ENCODE data around the gene RHOBTB1. TPM values are rescaled to one million over a fixed set of nuclear protein-coding genes. Genes with fewer than 3 reads are reported as not detected.
"Not testable (repeated sequence)": the region's sequence is repeated elsewhere in the genome, so short reads cannot be mapped to it uniquely, and the experiment has no call there.

The RHOBTB1 gene
- total RNA-seq, 4 donors from 2014 or later: 5.1 to 15.7 (median 12.6) TPM

DNA sequence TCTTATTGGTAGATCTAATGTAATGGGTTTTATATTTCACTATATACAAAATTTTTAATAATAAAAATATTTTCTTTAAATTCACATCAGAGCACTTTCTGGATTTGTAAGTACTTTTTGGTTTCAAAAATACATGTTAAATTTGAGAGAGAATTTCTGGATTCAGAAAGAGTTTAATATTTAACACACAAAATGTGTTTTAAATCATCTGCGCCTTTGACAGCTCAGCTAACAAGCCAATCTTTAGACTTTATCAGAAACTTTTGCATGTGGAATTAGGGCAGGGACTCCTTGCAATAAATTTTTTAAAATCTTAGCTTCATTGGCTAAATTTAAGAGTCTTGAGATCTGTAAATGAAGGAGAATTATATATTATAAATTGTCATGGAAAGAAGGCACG lies 32.7 kb upstream of the RHOBTB1 start:
- H3K27me3 ChIP-seq: no peaks in the 10 kb centered on the region
- no peak overlapping the region for H3K27ac ChIP-seq
- TF ChIP-seq, protein P1, sequence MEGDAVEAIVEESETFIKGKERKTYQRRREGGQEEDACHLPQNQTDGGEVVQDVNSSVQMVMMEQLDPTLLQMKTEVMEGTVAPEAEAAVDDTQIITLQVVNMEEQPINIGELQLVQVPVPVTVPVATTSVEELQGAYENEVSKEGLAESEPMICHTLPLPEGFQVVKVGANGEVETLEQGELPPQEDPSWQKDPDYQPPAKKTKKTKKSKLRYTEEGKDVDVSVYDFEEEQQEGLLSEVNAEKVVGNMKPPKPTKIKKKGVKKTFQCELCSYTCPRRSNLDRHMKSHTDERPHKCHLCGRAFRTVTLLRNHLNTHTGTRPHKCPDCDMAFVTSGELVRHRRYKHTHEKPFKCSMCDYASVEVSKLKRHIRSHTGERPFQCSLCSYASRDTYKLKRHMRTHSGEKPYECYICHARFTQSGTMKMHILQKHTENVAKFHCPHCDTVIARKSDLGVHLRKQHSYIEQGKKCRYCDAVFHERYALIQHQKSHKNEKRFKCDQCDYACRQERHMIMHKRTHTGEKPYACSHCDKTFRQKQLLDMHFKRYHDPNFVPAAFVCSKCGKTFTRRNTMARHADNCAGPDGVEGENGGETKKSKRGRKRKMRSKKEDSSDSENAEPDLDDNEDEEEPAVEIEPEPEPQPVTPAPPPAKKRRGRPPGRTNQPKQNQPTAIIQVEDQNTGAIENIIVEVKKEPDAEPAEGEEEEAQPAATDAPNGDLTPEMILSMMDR (IDR thresholded peaks at IDR 0.05): no peak
- no peak for TF ChIP-seq POLR2A (IDR thresholded peaks at IDR 0.05)
- DNase-seq: no peak
- no peaks in the 10 kb centered on the region for H3K9me3 ChIP-seq
- H3K36me3 ChIP-seq: no peaks in the 10 kb centered on the region
- no peaks in the 10 kb centered on the region for H3K4me1 ChIP-seq
- no peak overlapping the region for H3K4me3 ChIP-seq

DNA sequence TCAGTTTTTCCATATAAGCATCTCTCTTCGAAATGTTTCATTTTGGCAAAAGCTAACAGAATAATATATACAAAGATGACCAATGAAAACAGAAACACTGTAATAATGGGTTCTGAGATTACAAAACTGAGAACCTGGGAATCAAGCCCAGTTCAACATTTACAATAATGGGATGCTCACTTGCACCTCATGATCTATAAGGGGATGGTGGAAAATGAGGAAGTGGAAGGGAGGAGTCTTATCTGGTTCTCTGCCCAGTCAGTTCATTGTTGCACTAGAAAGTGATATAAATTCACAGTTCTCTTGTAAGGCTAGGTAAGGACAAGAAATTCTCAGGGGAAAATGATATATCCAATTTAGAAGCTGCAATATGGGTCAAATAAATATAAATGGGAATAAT lies 31.7 kb upstream of the RHOBTB1 start:
- H3K27me3 ChIP-seq: no peaks in the 10 kb centered on the region

DNA sequence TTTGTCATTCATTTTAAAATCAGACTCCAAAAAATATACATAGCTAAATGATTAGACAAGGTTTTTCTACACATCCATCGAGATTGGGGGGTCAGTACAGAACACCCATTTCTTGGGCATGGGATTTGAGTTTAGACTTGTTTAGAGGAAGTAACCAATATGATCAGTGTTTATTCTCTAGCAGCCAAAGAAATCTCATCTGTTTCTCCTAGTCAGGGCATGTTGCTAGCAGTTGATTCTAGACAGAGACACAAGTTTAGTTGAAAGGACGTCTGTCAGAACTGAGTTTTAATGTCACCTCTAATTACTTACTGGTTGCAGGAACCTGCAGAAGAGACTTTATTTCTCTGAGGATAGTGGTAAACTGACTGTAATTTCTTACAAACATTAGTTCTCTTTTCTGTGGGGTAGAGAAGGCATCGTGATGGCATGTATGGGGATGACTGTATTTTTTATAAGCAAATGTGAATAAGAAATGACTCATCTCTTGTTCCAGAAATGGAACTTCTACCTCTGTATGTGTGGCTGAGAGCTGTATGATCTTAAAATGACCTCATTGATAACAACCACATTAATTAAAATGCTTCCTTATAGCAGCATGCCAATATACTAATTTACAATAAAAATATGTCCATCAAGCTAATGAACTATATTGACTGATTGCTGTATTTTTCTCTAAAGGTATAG lies 30.6 kb upstream of the RHOBTB1 start:
- no peaks in the 10 kb centered on the region for H3K36me3 ChIP-seq
- no peak for DNase-seq
- TF ChIP-seq, protein P1 (IDR thresholded peaks at IDR 0.05): no peak
- no peak for TF ChIP-seq POLR2A (IDR thresholded peaks at IDR 0.05)
- H3K4me3 ChIP-seq: no peak overlapping the region
- H3K4me1 ChIP-seq: no peaks in the 10 kb centered on the region
- H3K9me3 ChIP-seq: no peaks in the 10 kb centered on the region
- no peaks in the 10 kb centered on the region for H3K27me3 ChIP-seq
- no peak overlapping the region for H3K27ac ChIP-seq

More for the DNA sequence above, 31.7 kb upstream of the RHOBTB1 start:
- Histone ChIP-seq H3K27ac (no peak overlapping the region), H3K36me3 (no peaks in the 10 kb centered on the region), H3K4me1 (no peaks in the 10 kb centered on the region), H3K9me3 (no peaks in the 10 kb centered on the region), H3K4me3 (no peak overlapping the region)
- DNase-seq: no peak
- no peak for TF ChIP-seq POLR2A (IDR thresholded peaks at IDR 0.05)
- TF ChIP-seq, protein P1 (IDR thresholded peaks at IDR 0.05): no peak

DNA sequence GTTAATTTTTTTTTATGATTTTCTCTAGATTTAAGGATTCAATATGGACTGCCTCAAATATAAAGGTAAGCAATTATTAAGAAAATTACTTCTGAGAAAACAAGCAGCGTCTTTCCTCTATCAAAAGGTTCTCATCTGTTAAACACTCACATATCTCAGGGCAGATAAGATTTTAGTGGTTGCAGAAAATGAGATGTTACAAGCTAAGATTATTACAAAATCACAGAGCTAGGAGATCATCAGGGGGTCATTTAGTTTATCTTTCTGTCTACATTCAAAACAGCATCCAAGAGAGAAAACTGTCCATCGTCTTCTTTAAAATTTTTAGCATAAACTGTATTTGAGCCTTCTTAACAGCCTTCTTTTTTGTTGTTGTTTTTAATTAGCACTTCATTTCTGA lies 29.1 kb upstream of the RHOBTB1 start:
- Histone ChIP-seq H3K36me3 (no peaks in the 10 kb centered on the region), H3K4me3 (no peak overlapping the region), H3K4me1 (no peaks in the 10 kb centered on the region), H3K27me3 (no peaks in the 10 kb centered on the region), H3K27ac (no peak overlapping the region), H3K9me3 (no peaks in the 10 kb centered on the region)
- no peak for DNase-seq
- TF ChIP-seq, protein P1 (IDR thresholded peaks at IDR 0.05): no peak
- no peak for TF ChIP-seq POLR2A (IDR thresholded peaks at IDR 0.05)

DNA sequence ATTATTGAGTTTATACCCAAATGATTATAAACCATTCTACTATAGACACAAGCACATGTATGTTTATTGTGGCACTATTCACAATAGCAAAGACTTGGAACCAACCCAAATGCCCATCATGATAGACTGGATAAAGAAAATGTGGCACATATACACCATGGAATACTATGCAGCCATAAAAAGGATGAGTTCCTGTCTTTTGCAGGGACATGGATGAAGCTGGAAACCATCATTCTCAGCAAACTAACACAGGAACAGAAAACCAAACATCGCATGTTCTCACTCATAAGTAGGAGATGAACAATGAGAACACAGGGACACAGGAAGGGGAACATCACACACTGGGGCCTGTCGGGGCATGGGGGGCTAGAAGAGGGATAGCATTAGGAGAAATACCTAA lies 28.2 kb upstream of the RHOBTB1 start:
- not testable (repeated sequence) for H3K27me3 ChIP-seq, H3K4me3 ChIP-seq, H3K9me3 ChIP-seq, DNase-seq, H3K27ac ChIP-seq, H3K36me3 ChIP-seq, H3K4me1 ChIP-seq

DNA sequence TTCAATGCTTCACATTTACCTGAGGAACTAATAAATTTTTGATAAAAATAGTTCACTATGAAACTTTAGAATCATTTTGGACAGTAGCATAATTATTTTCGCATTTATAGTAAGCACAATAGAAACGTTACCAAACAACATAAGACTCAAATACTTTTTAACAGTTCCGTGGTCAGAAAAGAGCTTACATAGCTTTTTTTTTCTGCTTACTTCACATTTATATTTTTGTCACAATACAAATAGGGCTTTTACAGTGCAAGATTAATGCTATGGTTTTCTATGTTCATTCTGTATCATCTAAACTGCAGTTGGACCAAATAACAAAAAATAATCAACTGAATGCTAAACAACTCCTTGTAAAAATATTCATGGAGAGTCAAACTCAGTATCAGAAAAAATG lies 26.5 kb upstream of the RHOBTB1 start:
- no peak for DNase-seq
- Histone ChIP-seq H3K4me3 (no peak overlapping the region), H3K27me3 (no peaks in the 10 kb centered on the region), H3K9me3 (no peaks in the 10 kb centered on the region), H3K4me1 (no peaks in the 10 kb centered on the region), H3K27ac (no peak overlapping the region), H3K36me3 (no peaks in the 10 kb centered on the region)
- TF ChIP-seq, protein P1 (IDR thresholded peaks at IDR 0.05): no peak
- no peak for TF ChIP-seq POLR2A (IDR thresholded peaks at IDR 0.05)
